ENCODE results near the gene FRMD8.

The FRMD8 gene

GRCh38 chr11:65425971-65426838 lies 39.8 kb downstream of the FRMD8 start:
- TF ChIP-seq POLR2AphosphoS5 (IDR thresholded peaks at IDR 0.05; ENCODE audit: borderline replicate concordance, low read depth, low read length), result peak; percentile 30; the same call in 1 of the 2 replicates
- TF ChIP-seq FOXP2 (optimal IDR thresholded peaks at IDR 0.05; ENCODE audit: control extremely low read depth, extremely low read length, insufficient read depth), result no peak
- H3K27ac ChIP-seq, result peak overlapping the region; percentile 99
- H3K36me3 ChIP-seq (ENCODE audit: insufficient read depth, low read length), result no peaks in the 10 kb centered on the region
- H3K9me3 ChIP-seq (ENCODE audit: low read depth, low read length), result no peaks in the 10 kb centered on the region
- H3K9ac ChIP-seq (ENCODE audit: insufficient read length), result peak overlapping the region; percentile 49
- H3K4me3 ChIP-seq, result peak overlapping the region; percentile 26
- DNase-seq (ENCODE audit: low read depth, low spot score), result peak; percentile 87

DNA sequence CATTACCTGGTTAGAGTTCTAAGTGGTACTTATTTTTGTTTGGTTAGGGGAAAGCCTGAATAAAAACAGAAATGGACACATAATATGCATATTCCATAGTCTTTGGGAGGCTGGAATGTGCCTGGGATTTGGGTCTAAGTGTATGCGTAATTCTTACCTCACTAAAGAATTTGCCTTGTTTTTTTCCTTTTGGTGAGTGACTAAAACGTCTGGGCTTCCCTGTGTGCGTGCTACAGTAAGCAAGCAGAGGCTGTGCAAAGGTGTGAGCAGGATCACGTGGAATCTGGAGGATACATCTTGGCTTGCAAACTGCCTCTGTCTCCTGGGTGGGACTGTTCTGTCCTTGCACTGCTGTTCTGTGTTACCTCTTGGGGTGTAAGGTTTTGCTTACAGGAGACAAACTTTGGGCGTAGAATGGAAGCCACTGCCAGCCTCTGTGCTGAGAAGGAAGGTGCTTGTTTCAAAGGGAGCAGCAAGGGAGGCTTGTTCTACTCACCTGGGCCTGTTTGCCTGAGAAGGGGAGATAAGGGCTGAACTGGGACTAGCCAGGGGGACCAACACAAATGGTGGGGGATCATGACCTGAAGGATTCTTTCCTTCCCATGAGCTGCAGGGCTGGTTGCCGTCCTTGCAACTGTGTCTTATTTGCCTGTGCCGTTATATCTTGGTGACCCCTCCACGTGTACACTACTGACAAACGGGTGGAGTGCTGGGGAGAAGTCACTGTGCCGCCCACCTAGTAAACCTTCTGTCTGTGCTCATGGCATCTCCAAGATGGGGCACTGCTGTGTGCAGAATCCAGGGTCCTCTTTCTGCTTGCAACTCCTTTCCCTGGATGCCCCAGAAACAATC lies 40.6 kb downstream of the FRMD8 start:
- no peak for DNase-seq (ENCODE audit: low read depth, low spot score)
- TF ChIP-seq EZH2 (IDR thresholded peaks at IDR 0.05) (no peak), FOXP2 (optimal IDR thresholded peaks at IDR 0.05; ENCODE audit: control extremely low read depth, extremely low read length, insufficient read depth) (no peak), POLR2AphosphoS5 (IDR thresholded peaks at IDR 0.05; ENCODE audit: borderline replicate concordance, low read depth, low read length) (no peak)
- H3K36me3 ChIP-seq (ENCODE audit: insufficient read depth, low read length), result no peaks in the 10 kb centered on the region
- H3K4me3 ChIP-seq, result no peak overlapping the region; the same call in 1 of the 2 replicates
- peak overlapping the region; percentile 99 for H3K27ac ChIP-seq
- no peaks in the 10 kb centered on the region for H3K9me3 ChIP-seq (ENCODE audit: low read depth, low read length)
- H3K9ac ChIP-seq (ENCODE audit: insufficient read length), result peak overlapping the region; percentile 49

DNA sequence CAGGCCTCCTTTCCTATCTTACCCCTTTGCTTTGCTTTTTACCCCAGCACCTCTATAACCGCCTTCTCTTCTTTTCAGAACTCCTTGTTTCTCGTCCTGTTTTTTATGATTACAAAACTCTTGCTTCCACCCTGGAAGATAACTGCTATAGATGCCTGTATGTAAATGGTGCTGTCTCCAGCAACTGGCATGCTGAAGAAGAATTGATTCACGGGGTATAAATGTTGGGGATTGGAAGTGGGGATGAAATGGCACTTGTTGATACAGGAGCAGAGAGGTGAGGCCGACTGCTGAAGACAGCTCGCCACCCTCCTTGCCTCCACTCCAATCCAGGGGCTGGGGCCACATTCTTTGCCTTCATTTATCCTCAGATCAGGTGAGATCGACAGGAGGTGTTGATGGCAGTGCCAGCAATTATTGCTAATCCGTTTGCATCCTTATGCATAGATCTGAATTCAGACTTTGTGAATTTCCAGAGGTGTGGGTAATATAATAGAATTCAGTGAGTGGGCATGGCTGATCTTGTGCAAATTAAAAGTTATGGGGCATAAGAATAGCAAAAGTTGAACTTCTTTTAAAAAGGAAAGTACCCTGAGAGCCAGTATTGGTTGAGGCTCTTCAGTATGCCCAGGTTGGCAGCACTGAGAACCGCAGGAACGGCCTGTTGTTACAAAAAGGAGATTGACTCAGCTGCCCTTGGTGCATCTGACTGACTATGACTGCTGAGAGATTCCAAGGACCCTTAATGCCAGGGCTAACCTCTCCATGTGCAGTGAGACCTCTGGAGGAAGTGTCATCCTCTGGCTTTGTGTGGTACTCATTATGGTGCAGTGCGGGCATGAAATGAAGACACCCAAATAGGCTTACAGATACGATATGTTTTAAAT lies 41.5 kb downstream of the FRMD8 start:
- 0 out of 2 replicates have a peak overlapping the region, but pooled peaks have one; percentile 33 for H3K27ac ChIP-seq

DNA sequence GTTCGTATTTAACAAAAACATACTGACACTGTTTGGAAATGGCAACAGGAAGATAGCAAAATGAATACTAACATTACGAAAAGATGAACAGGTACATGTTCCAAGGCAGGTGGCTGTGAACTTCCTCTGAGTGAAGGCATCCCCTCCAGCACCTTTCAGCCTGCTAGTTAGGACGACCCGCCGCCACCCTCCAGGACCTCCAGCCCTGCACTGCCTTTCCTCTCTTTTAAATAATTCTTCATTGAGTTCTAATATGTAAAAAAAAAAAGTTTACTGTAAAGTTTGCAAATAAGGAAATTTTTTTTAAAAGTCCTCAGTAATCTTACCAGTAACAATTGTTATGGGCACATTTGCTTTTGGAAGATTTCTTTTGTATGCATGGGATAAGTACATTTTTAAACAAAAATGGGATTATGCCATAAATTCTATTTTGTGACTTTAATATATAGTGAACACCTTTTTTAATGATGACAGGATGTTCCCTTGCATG lies 42.2 kb downstream of the FRMD8 start:
- H3K9ac ChIP-seq (ENCODE audit: insufficient read length), result peak overlapping the region; percentile 17
- H3K36me3 ChIP-seq (ENCODE audit: insufficient read depth, low read length), result no peaks in the 10 kb centered on the region
- TF ChIP-seq POLR2AphosphoS5 (IDR thresholded peaks at IDR 0.05; ENCODE audit: borderline replicate concordance, low read depth, low read length) (no peak), EZH2 (IDR thresholded peaks at IDR 0.05) (no peak), FOXP2 (optimal IDR thresholded peaks at IDR 0.05; ENCODE audit: control extremely low read depth, extremely low read length, insufficient read depth) (no peak)
- peak overlapping the region; percentile 2; the same call in 1 of the 2 replicates for H3K4me3 ChIP-seq
- peak overlapping the region; percentile 33 for H3K27ac ChIP-seq
- H3K9me3 ChIP-seq (ENCODE audit: low read depth, low read length), result no peaks in the 10 kb centered on the region
- no peak for DNase-seq (ENCODE audit: low read depth, low spot score)

More for the DNA sequence above, 41.5 kb downstream of the FRMD8 start:
- no peak overlapping the region for H3K4me3 ChIP-seq
- DNase-seq (ENCODE audit: low read depth, low spot score), result no peak
- H3K9ac ChIP-seq (ENCODE audit: insufficient read length), result no peak overlapping the region
- H3K9me3 ChIP-seq (ENCODE audit: low read depth, low read length), result no peaks in the 10 kb centered on the region
- no peaks in the 10 kb centered on the region for H3K36me3 ChIP-seq (ENCODE audit: insufficient read depth, low read length)
- TF ChIP-seq POLR2AphosphoS5 (IDR thresholded peaks at IDR 0.05; ENCODE audit: borderline replicate concordance, low read depth, low read length), result no peak

- H3K4me3 ChIP-seq, result peak overlapping the region; percentile 2; the same call in 1 of the 2 replicates
- peak overlapping the region; percentile 53 for H3K9ac ChIP-seq (ENCODE audit: insufficient read length)
- no peaks in the 10 kb centered on the region for H3K9me3 ChIP-seq (ENCODE audit: low read depth, low read length)
- H3K27ac ChIP-seq, result peak overlapping the region; percentile 33
- no peaks in the 10 kb centered on the region for H3K36me3 ChIP-seq (ENCODE audit: insufficient read depth, low read length)
- no peak for TF ChIP-seq EZH2 (IDR thresholded peaks at IDR 0.05)
- TF ChIP-seq POLR2AphosphoS5 (IDR thresholded peaks at IDR 0.05; ENCODE audit: borderline replicate concordance, low read depth, low read length), result no peak
- no peak for TF ChIP-seq FOXP2 (optimal IDR thresholded peaks at IDR 0.05; ENCODE audit: control extremely low read depth, extremely low read length, insufficient read depth)
- no peak for DNase-seq (ENCODE audit: low read depth, low spot score)
These were observed 42.7 kb downstream of the FRMD8 start for GRCh38 chr11:65429068-65429681.

DNA sequence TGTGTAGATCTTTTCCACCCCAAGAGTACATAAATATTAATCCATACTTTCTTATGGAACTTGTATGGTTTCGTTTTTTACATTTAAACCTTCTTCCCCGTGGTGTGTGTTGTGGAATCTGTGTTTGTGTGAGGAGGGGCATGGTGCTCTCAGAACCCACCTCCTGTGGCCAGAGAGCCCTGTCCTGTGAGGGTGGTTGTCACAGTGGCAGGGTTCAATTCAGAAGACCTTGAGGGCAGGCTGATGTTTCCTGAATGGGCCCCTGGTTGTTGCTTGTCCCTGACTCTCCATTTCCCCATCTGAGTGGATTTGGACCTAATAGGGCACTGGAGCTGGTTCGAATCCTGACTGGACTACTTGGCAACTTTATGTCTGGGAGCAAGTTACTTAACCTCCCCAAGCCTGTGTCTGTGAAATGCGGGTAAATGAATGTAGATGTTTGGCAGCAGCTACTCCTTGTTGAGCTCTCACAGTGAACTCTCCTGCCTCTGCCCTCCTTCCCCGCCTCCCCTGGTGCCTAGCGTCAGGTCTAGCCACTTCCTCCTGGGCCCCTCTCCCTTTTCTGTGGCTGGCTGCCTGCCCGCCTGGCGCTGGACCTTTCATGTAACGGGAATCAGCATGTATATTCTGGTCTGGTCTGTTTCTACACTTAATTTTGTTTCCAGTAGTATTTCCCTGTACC lies 43.4 kb downstream of the FRMD8 start:
- Histone ChIP-seq H3K27ac (peak overlapping the region; percentile 60), H3K9me3 (ENCODE audit: low read depth, low read length) (no peaks in the 10 kb centered on the region), H3K4me3 (peak overlapping the region; percentile 2; the same call in 1 of the 2 replicates), H3K9ac (ENCODE audit: insufficient read length) (peak overlapping the region; percentile 53), H3K36me3 (ENCODE audit: insufficient read depth, low read length) (no peaks in the 10 kb centered on the region)
- TF ChIP-seq POLR2AphosphoS5 (IDR thresholded peaks at IDR 0.05; ENCODE audit: borderline replicate concordance, low read depth, low read length) (peak; percentile 37; the same call in 1 of the 2 replicates), EZH2 (IDR thresholded peaks at IDR 0.05) (no peak), FOXP2 (optimal IDR thresholded peaks at IDR 0.05; ENCODE audit: control extremely low read depth, extremely low read length, insufficient read depth) (no peak)
- no peak for DNase-seq (ENCODE audit: low read depth, low spot score)

All from SK-N-MC (cell line).